Colon (tissue), 2 donors: ENCODE measurements around the gene PDE1C.

Experiments
- FAIRE-seq: peaks from 2 replicates; lab custom pipeline; 2012; peaks lifted over from hg19 to GRCh38; lab: Jason Lieb, UNC
- donor health status: control.
- donor health status: control.

PDE1C gene

DNA sequence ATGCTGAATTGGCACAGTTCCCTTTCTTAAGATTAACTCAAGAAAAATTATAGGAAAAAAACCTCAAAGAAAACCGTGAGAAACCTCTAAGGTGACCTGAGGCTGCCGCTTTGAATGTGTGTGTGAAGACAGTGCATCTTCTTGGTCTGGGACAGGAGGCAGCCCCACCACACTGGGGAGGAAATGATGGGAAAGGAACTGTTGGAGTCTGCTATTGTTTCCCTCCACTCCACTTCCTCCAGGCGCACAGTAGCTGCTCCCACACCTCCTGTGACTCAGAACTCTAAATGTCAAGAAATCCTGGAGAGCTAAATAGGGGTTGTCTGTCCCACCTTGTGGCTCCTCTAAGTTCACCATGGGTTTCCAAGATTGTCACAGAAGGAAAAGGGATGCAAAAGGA, 179.4 kb downstream of the PDE1C start:
- no peak for FAIRE-seq

DNA sequence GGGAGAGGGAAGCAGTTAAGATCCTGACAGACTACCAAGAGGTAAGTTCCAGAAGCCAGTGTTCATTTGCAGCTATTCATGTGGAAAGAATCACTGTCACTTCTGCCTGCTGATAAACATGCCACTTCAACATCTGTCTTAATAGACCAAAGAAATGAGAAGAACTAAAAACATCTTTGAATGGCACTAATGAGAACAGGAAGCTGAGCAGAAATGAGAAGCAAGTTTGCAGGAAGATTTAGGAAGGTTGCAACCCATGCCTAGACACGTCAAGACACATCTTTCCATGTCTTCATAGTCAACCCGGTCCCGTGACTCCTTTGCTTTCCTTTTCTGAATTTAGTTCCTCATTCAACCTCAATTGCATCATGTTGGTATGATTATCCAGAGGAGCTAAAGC, 180.0 kb downstream of the PDE1C start:
- no peak for FAIRE-seq

DNA sequence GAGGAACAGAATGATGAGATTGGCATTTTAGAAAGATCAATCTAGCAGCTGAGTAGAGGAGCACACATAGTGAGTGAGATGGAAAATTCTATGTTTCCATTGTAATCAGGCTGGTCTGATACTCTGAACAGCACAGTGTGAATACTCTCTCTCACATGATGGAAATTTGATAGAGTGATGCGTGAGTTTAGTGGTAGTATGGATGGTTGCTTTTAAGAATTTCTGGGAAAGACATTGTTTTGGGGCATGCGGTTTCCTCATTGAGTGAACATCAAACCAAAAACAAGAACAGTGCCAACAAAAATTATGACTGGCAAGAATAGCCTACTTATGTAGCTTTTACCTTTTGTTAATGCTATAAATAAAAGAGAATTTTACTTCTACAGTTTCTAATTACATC, 183.2 kb downstream of the PDE1C start:
- FAIRE-seq: no peak

DNA sequence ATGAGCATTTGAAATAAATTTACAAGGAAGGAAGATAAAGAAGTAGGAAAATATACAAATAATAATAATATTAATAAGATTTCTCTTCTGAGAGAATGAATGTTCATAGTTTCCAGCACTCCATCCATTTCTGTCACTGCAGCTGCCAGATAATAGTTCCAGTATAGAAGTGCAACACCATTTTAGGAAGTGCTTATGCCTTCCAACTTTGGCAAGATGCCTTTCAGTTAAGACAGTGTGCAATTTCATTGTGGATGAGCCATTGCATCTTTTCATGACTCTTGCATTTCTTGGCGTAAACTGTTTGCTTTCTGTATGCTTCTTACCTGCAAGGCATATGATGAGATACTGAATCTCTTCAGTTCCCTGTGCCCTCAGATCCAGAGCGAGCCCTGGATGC, 185.0 kb downstream of the PDE1C start:
- FAIRE-seq: no peak

DNA sequence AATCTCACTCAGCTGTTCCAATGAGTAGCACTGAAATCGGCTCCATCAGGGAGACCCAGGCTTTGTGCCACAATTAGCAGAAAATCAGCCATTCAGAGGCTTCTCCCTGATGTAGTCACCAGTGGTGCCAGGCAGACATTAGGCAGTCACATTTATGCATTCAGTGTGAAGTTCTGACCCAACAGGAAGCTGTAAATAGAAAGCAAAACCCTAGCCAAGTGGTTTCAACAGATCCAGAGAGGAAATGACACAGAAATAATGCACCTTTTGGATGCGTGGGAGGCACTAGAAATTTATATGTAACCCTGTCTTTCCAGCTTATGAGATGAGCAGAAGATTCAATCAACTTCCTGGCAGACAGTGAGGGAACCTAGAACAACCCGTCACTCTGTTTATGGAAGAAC, 186.4 kb downstream of the PDE1C start:
- FAIRE-seq: no peak

DNA sequence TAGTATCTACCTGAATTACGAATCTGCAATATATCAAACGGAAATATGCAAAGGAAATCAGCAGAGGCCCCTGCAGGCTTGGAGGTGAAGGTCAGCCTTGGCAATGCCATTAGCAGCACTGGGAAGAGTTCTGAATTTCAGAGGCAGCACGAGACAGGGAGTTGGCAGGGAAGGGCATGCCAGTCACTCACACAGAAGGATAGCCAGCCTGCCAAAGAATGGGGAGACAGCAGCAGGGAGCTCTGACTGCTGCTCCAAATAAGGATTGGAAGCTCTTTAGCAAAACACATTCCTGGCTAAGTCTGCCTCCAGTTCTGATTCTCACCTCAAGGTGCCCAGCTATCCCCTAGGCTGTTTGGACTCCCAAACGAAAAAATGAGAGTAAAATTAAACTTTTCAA, 188.0 kb downstream of the PDE1C start:
- FAIRE-seq: no peak

DNA sequence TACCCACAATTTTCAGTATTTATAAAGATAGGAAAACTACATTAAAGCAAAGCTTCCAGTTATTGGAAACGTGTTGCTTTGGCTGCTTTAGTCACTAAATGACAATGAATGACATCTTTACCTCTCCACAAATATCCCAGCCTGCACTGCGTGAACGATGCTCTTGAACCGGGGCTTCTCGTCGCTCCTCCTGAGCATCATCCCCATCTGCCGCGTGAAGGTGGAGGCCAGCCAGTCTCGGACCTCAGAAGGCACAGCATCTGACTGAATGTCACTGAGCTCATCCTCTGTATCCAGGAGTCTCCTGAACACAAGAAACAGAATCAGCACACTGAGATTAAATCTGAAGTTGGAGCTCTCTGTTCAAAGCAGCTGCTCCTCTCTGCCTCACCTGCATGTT, 191.3 kb downstream of the PDE1C start:
- FAIRE-seq: no peak

DNA sequence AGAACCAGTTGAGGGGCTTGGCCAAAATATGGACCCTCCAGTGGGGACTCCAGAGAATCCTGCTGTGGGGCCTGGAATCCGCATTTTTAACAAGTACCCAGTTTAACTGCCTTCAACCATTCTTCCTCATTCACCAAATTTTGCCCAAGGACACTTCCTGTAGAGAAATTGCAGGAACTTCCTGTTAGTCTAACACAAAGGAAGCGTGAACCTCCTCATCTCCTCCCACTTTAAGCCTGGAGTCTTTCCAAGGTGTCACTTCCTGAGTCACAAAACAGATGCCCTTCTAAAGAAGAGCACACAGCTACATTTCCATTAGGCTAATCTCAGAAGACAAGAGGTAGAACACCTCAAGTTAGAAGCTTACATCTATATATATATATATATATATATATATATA, 194.8 kb downstream of the PDE1C start:
- FAIRE-seq: no peak

DNA sequence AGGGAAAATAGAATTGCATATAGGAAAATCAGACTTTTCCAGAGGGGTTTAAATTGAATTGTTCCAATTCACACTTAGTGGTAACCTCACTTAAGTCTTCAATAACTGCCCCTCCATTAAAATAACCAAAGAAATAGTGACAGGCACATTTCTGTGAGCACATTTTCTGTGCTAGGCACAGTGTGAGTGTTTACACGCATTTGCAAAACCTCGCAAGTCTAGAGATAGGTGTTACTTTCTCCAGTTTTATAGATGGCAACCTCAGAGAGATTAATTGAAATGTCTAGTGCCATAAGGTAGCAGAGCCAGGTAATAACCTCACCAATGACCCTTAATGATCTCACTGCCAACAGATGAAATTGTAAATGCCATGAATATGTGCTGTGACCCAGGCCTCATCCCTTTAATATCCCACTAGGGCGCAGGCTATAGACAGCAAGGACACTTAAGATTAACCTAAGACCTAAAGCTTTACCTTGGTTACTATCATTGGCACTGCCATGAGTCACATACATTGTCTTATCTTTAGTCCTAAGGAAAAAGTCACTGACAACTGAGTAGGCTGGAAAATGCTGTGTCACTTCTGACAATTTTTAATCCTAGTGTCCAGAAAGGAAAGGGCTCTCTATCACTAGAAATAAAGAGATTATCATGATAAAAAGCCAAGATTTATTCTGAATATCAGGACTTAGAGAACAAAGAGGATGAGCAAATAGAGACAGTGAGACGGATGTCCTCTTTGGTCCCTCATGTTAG, 195.4 kb downstream of the PDE1C start:
- FAIRE-seq: no peak

DNA sequence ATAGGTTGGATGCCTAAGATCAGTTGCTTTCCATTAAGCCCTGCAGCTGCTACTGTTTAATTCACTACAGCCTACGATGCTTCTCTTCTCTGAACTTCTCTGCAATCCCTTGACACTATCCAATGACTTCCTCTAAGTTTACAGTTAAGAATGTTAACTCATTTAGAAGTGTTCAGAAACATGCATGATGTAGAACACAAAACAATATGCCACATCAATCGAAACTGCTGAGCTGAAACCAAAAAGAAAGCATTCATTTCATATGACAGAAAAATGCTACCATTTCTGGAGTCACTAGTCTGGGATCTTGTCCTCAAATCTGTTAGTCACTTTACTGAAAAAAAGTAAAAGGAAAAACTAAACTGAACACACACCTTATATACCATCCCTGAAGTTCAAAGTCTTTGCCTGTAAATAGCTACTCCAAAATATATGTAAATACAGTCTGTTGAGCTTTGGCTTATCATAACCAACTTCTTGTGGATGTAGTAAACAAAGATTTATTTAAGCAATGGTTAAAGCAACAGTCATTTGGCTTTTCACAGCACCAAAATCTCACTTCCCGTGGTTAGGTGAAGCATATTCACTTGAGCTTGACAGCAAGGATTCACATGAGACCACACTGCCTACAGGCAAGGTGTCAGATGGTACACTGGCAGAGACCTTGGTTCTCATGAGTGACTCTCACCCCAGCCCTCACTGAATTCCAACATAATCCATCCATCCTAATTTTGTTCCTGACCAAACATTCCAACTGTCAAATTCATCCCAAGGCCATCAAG, 196.2 kb downstream of the PDE1C start:
- no peak for FAIRE-seq

DNA sequence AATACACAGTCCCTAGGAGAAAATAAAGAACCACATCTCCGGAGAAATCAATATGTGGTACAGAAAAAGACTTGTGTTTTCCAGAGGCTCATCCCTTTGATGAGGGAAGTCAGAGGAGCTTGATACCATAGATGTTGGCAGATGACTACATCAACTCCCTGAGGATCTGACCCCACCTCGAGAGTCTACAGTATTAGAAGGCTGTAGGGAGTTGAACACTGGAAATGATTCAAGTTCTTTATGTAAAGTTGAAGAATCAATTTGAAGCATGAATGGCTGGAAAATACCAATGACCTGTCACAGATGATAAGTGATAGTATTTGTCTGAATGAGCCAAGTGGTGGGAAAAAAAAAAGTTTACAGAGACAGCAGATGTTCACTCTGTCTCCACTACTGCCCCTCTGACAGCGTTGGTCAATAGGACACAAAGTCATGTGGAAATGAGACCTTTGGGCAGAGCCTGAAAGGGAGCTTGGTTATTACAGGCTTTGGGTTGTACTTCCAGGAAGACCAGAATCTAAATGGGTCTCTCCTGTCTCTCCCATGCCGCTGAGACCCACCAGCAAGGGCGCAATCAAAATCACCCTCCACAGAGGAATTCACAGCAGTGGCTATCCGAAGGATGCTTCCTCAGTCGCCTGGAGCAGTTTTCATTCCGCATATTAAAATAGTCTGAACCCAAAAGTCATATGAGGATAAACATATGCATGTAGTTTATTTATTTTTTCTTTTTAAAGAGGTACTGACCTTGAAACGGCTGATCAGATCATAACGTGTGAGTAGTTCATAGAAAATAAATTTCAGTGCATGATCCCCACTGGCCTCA, 197.4 kb downstream of the PDE1C start:
- no peak for FAIRE-seq

DNA sequence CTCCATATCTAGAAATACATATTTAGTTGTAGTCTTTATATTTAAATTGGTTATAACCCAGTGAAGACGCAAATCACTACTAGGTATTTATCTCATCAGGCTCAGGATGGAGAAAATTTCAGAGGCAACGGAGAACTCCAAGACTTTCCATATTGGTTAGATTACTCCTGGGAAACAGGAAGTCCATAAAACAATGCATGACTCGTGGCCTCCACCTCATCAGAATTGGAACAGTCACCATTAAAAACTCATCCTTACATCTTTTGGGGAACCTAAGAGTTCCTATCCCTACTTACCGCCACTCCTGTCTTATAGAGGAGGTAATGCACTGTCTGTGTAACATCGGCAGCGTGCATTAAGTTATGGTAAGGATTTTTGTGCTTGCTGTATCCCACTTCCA, 205.6 kb downstream of the PDE1C start:
- no peak for FAIRE-seq

DNA sequence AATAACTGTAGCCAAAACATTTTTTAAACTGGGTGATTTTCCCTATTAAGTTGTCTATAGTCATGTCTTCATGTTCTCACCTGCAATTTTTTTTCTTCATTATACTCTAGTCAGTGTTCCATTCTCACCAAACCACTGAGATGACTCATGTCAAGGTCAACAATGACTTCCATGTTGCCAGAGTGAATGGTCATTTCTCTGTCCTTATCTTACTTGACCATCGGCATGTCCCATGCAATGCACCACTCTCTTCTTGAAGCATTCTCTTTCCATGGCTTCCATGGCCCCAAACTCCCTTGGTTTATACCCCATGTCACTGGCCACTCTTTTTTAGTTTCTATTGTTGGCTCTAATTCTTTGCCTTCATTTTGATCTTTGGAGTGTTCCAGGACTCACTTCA, 209.3 kb downstream of the PDE1C start:
- FAIRE-seq: no peak

DNA sequence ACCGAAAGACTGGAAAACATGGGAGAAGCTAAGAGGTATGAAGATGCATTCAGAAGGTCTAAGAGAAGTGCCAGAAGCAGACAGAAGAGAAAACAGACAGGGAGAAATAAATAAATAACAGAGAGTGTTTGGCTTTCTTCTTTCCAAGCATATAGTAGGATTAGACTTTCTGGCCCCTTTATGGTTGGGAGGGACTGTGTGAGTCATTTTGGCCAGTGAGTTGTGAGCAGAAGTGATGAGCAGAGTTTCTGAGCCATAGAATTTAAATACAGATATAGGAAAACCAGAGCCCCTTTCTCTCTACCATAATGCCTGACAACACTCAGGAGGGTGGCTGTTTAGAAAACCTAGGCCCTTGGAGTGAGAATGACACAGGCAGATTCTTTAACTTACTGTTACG, 212.2 kb downstream of the PDE1C start:
- no peak for FAIRE-seq

DNA sequence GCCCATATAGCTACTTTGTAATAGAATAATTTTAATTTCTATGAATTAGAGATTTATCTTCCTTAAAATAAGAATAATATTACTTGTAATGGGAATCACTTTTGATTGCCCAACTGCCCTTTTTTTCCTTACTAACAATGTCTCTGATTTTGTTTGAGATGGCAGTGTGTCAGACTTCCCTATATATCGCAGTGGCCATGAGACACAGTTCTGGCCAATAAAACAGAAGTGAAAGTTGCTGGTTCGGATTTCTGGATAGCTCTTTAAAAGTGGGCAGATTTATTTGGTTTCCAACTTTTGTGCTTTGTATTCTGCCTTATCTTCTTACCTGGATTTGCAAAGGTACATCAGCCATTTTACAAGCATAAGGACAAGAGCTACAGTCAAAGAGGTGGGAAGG, 213.0 kb downstream of the PDE1C start:
- no peak for FAIRE-seq

DNA sequence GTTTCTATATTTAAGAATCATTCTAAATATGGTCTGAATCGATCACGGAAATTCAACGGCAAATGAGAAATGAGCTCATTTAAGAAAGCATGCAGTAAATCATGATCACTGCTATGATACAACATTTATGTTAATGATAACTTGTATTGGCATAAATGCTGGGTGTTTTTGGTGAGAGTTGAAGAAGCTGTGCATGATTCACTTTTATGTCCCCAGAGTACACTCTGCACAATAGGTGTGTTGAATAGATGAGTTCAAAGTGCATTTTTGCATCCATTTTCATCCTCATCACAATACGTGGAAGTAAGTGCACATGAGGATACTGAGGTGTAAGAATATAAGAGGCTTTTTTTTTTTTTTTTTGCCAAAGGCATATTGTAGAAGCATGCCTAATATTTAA, 213.9 kb downstream of the PDE1C start:
- no peak for FAIRE-seq

DNA sequence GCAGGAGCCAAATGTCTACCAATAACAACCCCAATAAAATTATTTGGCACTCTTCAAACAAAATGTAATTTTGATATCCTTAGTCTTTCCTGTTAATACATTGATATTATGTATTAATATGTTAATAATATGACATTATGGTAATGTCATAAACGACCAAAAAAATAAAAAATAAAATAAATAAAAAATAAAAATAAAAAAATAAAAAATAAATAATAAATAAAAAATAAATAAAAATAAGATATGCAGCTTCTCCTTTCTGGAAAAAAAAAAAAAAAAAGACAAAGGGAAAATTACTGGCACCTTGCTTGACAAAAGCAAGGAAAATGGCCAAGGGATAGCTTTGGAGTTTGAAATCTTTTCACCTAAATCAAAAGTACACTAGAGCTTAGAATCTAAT, 214.7 kb downstream of the PDE1C start:
- FAIRE-seq: peak; percentile 85

DNA sequence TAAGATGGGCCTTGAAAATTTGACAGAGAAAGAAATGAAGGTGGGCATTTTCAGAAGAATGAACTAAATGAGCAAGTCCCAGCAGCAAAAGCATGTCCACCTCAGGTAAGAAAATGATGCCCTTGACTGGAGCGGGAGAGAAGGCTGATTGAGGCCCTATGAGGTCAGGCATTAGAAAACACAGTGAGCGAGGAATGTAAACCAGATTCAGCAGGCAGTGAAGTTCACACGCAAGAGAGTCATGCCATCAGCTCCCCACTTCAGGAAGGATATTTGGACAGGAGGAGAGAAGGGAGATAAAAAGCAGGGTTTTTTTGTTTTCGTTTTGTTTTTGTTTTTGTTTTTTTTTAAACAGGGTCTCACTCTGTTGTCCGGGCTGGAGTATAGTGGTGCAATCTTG, 216.8 kb downstream of the PDE1C start:
- FAIRE-seq: no peak

DNA sequence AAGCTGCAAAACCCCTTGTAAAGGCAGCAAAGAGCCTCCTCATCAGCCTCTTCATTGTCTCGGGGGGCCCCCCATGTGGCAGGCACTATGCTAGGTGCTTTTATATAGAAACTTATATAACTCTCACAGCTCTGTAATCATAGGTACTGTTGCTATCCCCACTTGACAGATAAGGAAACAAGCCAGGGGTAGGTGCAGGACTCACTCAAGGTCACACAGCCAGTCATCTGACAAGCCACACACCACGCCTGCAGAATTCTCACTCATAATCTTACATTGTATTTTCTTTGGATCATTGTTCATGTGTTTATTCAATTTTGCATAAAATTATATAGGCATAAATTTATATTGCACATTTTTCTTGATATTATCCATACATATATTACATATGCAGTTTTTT, 217.7 kb downstream of the PDE1C start:
- FAIRE-seq: no peak

DNA sequence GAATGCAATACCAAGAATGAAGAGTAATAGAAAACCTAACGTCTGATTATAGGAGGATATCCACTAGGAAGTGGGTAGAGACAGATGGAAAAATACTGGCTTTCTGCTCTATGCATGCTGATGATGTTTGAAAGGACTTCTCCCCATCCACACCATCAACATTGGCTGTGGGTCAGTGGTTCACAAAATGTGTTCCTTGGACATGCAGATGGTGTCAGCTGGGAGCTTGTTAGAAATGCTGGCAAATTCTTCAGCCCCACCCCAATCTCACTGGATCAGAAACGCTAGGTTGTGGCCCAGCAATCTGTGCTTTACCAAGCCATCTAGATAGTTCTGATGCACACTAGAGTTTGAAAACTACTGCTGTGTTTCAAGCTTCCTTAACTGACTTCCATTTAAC, 219.1 kb downstream of the PDE1C start:
- no peak for FAIRE-seq

DNA sequence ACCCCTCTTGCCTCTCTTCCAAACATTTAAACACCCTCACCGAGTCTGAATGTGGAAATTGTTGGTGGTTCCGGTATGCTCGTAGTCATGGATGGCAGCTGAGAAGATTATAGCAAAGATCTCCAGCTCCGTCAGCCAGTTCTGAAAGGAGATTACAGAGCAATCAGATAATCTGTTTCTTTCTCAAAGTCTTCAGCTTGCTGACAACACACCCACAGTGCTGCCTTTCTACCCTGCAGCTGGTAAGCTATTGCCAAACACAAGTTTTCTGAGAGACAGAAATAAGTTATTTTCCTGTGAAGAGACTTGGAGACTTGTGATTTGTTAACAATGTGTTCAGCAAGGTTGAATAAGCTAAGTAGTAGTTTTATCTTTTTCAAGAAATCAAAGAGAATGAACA, 219.6 kb downstream of the PDE1C start:
- no peak for FAIRE-seq

DNA sequence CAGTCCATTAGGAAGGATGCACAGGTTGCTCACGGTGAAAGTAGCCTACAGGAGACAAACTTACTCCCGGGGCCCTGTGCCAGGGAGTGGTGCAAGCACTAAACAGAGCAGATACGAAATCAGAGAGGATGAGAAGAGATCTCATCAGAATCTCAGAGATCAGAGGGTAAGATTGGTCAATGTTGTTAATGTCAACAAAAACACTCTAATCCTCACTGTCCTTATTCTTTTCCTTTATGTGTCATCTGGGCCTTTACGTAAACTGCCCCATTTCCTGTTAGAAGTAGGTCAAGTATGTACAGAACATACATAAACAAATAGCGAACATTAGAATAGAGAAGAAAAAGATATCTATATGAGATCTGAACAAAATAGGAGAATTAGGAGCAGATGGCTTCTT, 220.1 kb downstream of the PDE1C start:
- FAIRE-seq: no peak

DNA sequence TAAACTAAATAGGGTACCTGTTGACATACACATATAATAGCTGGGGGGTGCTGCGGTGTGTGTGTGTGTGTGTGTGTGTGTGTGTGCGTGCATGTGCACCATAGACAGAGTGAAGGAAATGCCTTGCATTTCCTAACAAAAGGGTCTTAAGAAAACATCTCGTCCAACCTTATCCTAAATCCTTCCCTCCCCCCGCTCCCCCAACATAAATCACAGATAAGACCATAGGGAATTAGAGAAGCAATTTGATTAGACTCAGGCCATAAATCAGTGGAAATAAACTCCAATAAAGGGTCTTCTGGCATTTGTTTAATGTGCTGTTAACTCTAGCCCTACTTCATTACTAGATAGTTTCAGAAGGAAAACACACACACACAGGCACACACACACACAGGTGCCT, 234.7 kb downstream of the PDE1C start:
- FAIRE-seq: no peak
